ENCODE results near the gene C1QTNF12.

- TF ChIP-seq CTCF (IDR thresholded peaks at IDR 0.05; ENCODE audit: poor library complexity, severe bottlenecking) (no peak), EZH2 (IDR thresholded peaks at IDR 0.05; ENCODE audit: borderline replicate concordance, insufficient read depth, low read length, poor library complexity, severe bottlenecking) (no peak), REST (IDR thresholded peaks at IDR 0.05; ENCODE audit: borderline replicate concordance) (no peak), TAF1 (IDR thresholded peaks at IDR 0.05; ENCODE audit: low read depth) (no peak), POLR2AphosphoS5 (IDR thresholded peaks at IDR 0.05) (no peak), EP300 (conservative IDR thresholded peaks at IDR 0.05; ENCODE audit: poor library complexity, severe bottlenecking) (no peak)
Measured at GRCh38 chr1:1220197-1220596, 26.3 kb downstream of the C1QTNF12 start.

All from neural cell (in vitro differentiated cells).